Measurements from ENCODE around the gene FCRLA. TPM values are rescaled to one million over a fixed set of nuclear protein-coding genes. Genes with fewer than 3 reads are reported as not detected.

The FCRLA gene
- polyA plus RNA-seq, 1 experiment, result 0.12 TPM

GRCh38 chr1:161731981-161732718 lies 25.1 kb downstream of the FCRLA start:
- TF ChIP-seq CTCF (IDR thresholded peaks at IDR 0.05; ENCODE audit: low read depth, low read length), result no peak
- Histone ChIP-seq H3K9me3 (ENCODE audit: control insufficient read depth, insufficient read depth, low read length) (no peaks in the 10 kb centered on the region), H3K27ac (ENCODE audit: low read depth, low read length) (no peak overlapping the region), H3K4me3 (ENCODE audit: low read depth, low read length) (no peak overlapping the region), H3K27me3 (ENCODE audit: control insufficient read depth, insufficient read depth, low read length) (no peaks in the 10 kb centered on the region)
- ChIA-PET POLR2A (no interaction called here), CTCF (interaction anchor here (1.0 to 3.2 kb wide), 4 partner anchors 10 to 245 kb away, joined by 3 to 25 read pairs (median 4); partner anchors contain the start of gene DUSP12)
- no peak for DNase-seq (ENCODE audit: low read depth, low spot score)

- H3K27ac ChIP-seq (ENCODE audit: low read depth, low read length), result no peak overlapping the region
- H3K4me3 ChIP-seq (ENCODE audit: low read depth, low read length), result no peak overlapping the region
- ChIA-PET POLR2A (no interaction called here), CTCF (interaction anchor here (0.8 to 3.2 kb wide), 5 partner anchors 8 to 543 kb away, joined by 4 to 25 read pairs (median 6); partner anchors contain the start of gene DUSP12)
- no peaks in the 10 kb centered on the region for H3K9me3 ChIP-seq (ENCODE audit: control insufficient read depth, insufficient read depth, low read length)
- no peak for TF ChIP-seq CTCF (IDR thresholded peaks at IDR 0.05; ENCODE audit: low read depth, low read length)
- DNase-seq (ENCODE audit: low read depth, low spot score), result peak; percentile 61
- no peaks in the 10 kb centered on the region for H3K27me3 ChIP-seq (ENCODE audit: control insufficient read depth, insufficient read depth, low read length)
Measured at GRCh38 chr1:161733526-161733925, 26.5 kb downstream of the FCRLA start.

GRCh38 chr1:161735837-161736236 lies 28.8 kb downstream of the FCRLA start:
- ChIA-PET CTCF (interaction anchor here (1.3 to 7.6 kb wide), 3 partner anchors 8 to 249 kb away, joined by 4 to 92 read pairs (median 5); partner anchors contain the start of gene DUSP12), POLR2A (interaction anchor here (1.1 to 1.4 kb wide), 2 partner anchors 10 to 14 kb away, joined by 3 to 5 read pairs; partner anchors contain the start of gene DUSP12)
- Histone ChIP-seq H3K27me3 (ENCODE audit: control insufficient read depth, insufficient read depth, low read length) (no peaks in the 10 kb centered on the region), H3K4me3 (ENCODE audit: low read depth, low read length) (no peak overlapping the region), H3K27ac (ENCODE audit: low read depth, low read length) (no peak overlapping the region), H3K9me3 (ENCODE audit: control insufficient read depth, insufficient read depth, low read length) (no peaks in the 10 kb centered on the region)
- no peak for DNase-seq (ENCODE audit: low read depth, low spot score)
- TF ChIP-seq CTCF (IDR thresholded peaks at IDR 0.05; ENCODE audit: low read depth, low read length), result no peak

GRCh38 chr1:161736335-161736969 lies 29.4 kb downstream of the FCRLA start:
- ChIA-PET CTCF (interaction anchor here (1.3 to 7.6 kb wide), 5 partner anchors 9 to 301 kb away, joined by 4 to 92 read pairs (median 11); partner anchors contain the start of gene DUSP12), POLR2A (interaction anchor here (1.4 kb wide), 1 partner anchor 10 kb away, joined by 5 read pairs; no protein-coding TSS in a partner anchor)
- no peak for TF ChIP-seq CTCF (IDR thresholded peaks at IDR 0.05; ENCODE audit: low read depth, low read length)

More at GRCh38 chr1:161736335-161736969, 29.4 kb downstream of the FCRLA start:
- DNase-seq (ENCODE audit: low read depth, low spot score), result no peak
- no peaks in the 10 kb centered on the region for H3K27me3 ChIP-seq (ENCODE audit: control insufficient read depth, insufficient read depth, low read length)
- no peak overlapping the region for H3K27ac ChIP-seq (ENCODE audit: low read depth, low read length)
- no peak overlapping the region for H3K4me3 ChIP-seq (ENCODE audit: low read depth, low read length)
- no peaks in the 10 kb centered on the region for H3K9me3 ChIP-seq (ENCODE audit: control insufficient read depth, insufficient read depth, low read length)
